Neuron (in vitro differentiated cells): Measurements from ENCODE around the gene SBK2.
A peak's percentile ranks its signal among the peaks of the same experiment; 100 is the strongest.
"Not testable (repeated sequence)": the region's sequence is repeated elsewhere in the genome, so short reads cannot be mapped to it uniquely, and the experiment has no call there.

Experiments
- H2AFZ ChIP-seq: one replicate; pipeline ENCODE4 v1.6.1; 2013; ENCODE audit warnings: low read depth, mild to moderate bottlenecking, inconsistent platforms, low read length, moderate library complexity
- H3K27me3 ChIP-seq: one replicate; pipeline ENCODE4 v1.6.1; 2013; ENCODE audit warnings: low read length; ENCODE audit not compliant: insufficient read depth
- H3K36me3 ChIP-seq: one replicate; pipeline ENCODE4 v1.6.1; 2013; ENCODE audit warnings: low read length; ENCODE audit not compliant: insufficient read depth
- H3K4me1 ChIP-seq: one replicate; pipeline ENCODE4 v1.6.1; 2013; ENCODE audit warnings: low read length; ENCODE audit not compliant: insufficient read depth
- H3K4me3 ChIP-seq: 2 replicates; pipeline ENCODE4 v1.5.1; 2013; ENCODE audit warnings: mild to moderate bottlenecking, low read length, moderate library complexity
- H3K9me3 ChIP-seq: one replicate; pipeline ENCODE4 v1.6.1; 2013; ENCODE audit warnings: low read length

SBK2 gene, protein sequence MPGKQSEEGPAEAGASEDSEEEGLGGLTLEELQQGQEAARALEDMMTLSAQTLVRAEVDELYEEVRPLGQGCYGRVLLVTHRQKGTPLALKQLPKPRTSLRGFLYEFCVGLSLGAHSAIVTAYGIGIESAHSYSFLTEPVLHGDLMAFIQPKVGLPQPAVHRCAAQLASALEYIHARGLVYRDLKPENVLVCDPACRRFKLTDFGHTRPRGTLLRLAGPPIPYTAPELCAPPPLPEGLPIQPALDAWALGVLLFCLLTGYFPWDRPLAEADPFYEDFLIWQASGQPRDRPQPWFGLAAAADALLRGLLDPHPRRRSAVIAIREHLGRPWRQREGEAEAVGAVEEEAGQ

GRCh38 chr19:55536951-55537740 lies at the start of gene SBK2:
TSS of gene SBK2 (minus strand) at chr19:55537133. CDS start at chr19:55536294, 839 bp downstream.
- no peaks in the 10 kb centered on the region for H3K27me3 ChIP-seq
- no peak within 1 kb of the TSS for H2AFZ ChIP-seq
- H3K36me3 ChIP-seq: no peaks in the 10 kb centered on the region
- no peaks in the 10 kb centered on the region for H3K9me3 ChIP-seq
- H3K4me1 ChIP-seq: no peaks in the 10 kb centered on the region
- no peak within 1 kb of the TSS for H3K4me3 ChIP-seq

DNA sequence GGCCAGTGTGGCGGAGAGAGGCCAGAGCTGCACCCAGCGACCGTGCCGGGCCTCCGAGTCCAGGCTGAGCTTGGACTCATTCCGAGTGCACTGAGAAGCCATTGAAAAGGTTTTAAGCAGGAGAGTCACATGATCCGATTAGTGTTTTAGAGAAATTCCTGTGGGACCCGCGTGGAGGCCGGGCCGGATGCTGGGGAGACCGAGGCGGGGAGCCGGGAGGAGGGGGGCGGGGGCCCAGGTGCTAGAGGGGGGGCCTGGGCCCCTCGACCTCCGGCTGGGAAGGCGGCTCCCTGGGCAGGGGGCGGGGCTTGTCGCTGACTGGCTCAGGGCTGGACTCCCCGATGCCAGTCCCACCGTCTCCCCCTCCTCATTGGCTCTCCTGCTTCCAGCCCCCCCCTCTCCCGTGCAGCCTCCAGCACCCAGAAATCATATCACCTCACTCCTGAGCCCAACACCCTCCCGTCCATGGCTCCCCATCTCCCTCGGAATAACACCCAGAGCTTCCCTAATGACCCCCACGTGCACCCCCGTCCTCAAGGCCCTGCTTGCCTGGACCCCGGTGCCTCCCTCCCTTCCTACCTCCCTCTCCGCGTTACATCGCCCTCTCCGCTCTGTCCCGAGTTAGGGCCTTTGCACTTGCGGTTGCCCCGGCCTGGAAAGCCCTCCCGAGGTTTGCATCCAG lies 48.9 kb upstream of the SBK2 start:
- H2AFZ ChIP-seq: peak overlapping the region; percentile 74
- H3K4me1 ChIP-seq: peaks cover 13% of the 10 kb centered on the region
- H3K4me3 ChIP-seq: peak overlapping the region; percentile 12

DNA sequence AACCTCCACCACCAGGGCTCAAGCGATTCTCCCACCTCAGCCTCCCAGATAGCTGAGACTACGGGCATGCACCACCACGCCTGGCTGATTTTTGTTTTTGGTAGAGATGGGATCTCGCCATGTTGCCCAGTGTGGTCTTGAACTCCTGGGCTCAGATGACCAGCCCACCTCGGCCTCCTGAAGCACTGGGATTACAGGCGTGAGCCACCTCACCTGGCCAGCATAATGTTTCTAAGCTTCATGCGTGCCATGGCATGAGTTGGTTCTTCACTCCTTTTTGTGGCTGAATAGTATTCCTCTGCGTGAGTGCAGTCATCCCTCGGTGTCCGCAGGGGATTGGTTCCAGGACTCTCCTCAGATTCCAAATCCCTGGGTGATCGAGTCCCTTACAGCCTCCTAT lies 47.9 kb upstream of the SBK2 start:
- Histone ChIP-seq H3K27me3 (no peaks in the 10 kb centered on the region), H3K4me1 (peaks cover 13% of the 10 kb centered on the region), H3K9me3 (no peaks in the 10 kb centered on the region), H2AFZ (no peak overlapping the region), H3K36me3 (no peaks in the 10 kb centered on the region), H3K4me3 (no peak overlapping the region)

More for the DNA sequence above, 48.9 kb upstream of the SBK2 start:
- H3K27me3 ChIP-seq: no peaks in the 10 kb centered on the region
- H3K36me3 ChIP-seq: no peaks in the 10 kb centered on the region
- no peaks in the 10 kb centered on the region for H3K9me3 ChIP-seq

- H3K36me3 ChIP-seq, H3K4me3 ChIP-seq, H3K9me3 ChIP-seq, H3K27me3 ChIP-seq, H2AFZ ChIP-seq: not testable (repeated sequence)
- peaks cover 16% of the 10 kb centered on the region for H3K4me1 ChIP-seq
Observed at GRCh38 chr19:55583897-55584296, 47.0 kb upstream of the SBK2 start.

GRCh38 chr19:55582284-55582683 lies 45.4 kb upstream of the SBK2 start:
- not testable (repeated sequence) for H3K27me3 ChIP-seq, H3K4me3 ChIP-seq, H2AFZ ChIP-seq, H3K9me3 ChIP-seq, H3K36me3 ChIP-seq
- peaks cover 14% of the 10 kb centered on the region for H3K4me1 ChIP-seq

- Histone ChIP-seq H3K27me3 (no peaks in the 10 kb centered on the region), H3K9me3 (no peaks in the 10 kb centered on the region), H3K4me3 (no peak overlapping the region), H3K4me1 (peaks cover 10% of the 10 kb centered on the region), H3K36me3 (peaks cover 14% of the 10 kb centered on the region), H2AFZ (no peak overlapping the region)
Observed at GRCh38 chr19:55581823-55582223, 44.9 kb upstream of the SBK2 start.

GRCh38 chr19:55581145-55581822 lies 44.4 kb upstream of the SBK2 start:
- Histone ChIP-seq H3K4me3 (peak overlapping the region; percentile 96), H3K4me1 (peaks cover 7% of the 10 kb centered on the region), H3K27me3 (no peaks in the 10 kb centered on the region), H3K9me3 (no peaks in the 10 kb centered on the region), H3K36me3 (peaks cover 17% of the 10 kb centered on the region), H2AFZ (peak overlapping the region; percentile 14)

DNA sequence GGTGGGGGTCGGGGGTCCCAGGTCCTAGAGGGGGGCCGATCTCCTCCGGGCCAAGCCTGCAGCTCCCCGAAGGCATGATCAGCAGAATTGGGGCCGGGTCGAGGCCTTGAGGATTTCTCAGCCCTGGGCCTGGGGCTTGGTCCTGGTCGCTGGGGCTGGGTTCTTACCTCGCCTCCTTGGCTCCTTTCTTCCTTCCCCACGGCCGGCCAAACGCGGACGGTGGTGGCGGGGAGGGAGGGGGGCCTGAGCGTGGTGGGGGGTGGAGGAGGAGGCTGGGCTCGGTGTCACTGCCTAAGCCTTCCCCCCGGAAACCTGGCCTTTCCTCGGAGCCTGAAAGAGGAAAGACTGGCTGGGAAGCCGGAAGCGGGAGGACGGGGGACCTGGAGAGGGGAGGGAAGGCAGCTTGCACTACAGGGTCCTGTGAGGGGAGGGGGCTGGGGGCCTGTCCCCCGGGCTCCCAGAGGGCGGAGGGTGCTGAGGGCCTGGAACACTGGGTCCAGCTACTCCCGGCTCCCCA lies 43.8 kb upstream of the SBK2 start, which contains the start of gene ZNF579:
Gene ZNF579 (minus strand): TSS at position 221 of the 517 bp plus-strand sequence. CDS start 1,209 bp downstream, outside the sequence.
- peaks cover 17% of the 10 kb centered on the region for H3K36me3 ChIP-seq
- peaks cover 3% of the 10 kb centered on the region for H3K4me1 ChIP-seq
- H3K9me3 ChIP-seq: no peaks in the 10 kb centered on the region
- no peaks in the 10 kb centered on the region for H3K27me3 ChIP-seq
- H2AFZ ChIP-seq: peak within 1 kb of the TSS; percentile 14
- peak within 1 kb of the TSS; percentile 96 for H3K4me3 ChIP-seq

DNA sequence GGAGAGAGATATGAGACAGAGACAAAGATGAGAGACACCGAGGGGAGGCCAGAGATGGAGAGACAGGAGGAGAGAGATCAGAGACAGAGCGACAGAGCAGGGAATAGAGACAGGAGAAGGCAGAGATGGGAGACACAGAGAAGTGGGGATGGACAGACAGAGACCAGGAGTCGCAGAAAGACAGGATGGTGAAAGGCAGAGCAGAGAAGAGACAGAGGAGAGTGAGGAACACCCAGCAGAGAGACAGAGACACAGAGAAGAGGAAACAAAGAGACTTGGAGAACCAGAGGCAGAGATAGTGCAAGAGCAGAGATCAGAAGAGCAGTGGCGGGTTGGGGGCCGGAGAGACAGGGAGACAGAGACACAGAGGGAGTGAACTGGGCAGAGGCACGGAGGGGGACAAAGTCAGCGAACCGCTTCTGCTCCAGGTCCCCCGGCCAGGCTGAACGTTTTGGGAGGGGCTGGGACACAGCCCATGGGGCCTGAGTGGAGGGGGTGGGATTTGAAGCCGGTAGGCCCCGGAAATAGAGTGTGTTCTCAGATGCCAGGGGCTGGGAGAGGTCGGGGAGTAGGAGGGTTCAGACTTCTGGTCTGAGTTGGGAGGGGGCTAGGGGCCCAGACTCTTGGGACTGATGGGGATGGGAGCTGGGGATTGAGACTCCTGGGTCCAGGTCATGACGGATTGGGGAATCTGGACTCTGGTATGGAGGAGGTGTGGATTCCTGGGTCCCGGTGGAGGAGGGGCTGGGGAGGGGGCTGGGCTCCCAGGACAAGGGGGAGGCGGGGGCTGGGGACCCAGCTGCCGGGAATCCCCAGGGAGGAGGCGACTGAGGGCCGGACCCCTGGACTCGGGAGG lies 43.1 kb upstream of the SBK2 start:
- Histone ChIP-seq H3K4me3 (peak overlapping the region; percentile 96), H2AFZ (no peak overlapping the region), H3K27me3 (no peaks in the 10 kb centered on the region), H3K36me3 (peaks cover 17% of the 10 kb centered on the region), H3K4me1 (peaks cover 3% of the 10 kb centered on the region), H3K9me3 (no peaks in the 10 kb centered on the region)

DNA sequence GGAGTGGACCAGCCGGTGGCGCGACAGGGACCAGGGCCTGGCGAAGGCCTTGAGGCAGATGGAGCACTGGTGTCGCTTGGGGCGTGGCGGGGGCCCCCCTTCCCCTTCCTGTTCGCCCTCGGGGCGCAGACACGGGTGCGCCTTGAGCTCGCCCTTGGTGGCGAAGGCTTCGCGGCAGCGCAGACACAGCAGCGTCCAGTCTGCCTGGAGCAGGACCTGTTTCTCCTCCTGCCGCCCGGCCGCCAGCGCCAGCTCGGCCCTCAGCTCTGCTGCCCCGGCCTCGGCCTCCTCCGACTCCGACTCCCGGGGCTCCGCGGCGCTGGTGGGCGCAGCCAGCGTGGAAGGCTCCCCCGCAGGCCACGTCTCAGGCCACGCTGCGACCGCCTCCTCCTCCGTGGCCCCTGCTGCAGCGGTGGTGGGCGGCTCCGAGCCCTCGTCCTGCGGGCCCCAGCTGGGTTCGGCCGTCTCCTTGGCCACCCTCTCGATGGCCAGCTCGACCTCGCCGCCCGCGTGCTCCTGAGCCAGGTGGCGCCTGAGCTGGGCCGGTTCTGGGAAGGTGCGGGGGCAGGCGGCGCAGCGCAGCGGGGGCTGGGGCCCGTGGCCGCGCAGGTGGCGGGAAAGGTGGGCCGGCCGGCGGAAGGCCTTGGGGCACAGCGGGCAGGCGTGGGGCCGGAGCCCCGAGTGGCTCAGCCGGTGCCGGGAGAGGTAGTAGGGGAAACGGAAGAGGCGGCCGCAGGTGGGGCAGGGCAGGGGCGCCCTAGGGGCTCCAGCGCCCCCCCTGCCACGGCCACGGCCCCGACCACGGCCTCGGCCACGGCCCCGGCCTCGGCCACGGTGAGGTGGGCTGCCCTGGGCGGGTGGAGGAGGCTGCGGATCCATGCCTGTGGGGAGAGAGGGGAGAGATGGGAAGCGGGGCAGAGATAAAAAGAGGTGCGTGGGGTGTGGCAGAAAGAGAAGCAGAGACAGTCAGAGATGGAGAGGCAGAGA lies 42.1 kb upstream of the SBK2 start:
- Histone ChIP-seq H3K4me1 (peaks cover 3% of the 10 kb centered on the region), H3K9me3 (no peaks in the 10 kb centered on the region), H2AFZ (no peak overlapping the region), H3K4me3 (peak overlapping the region; percentile 96), H3K27me3 (no peaks in the 10 kb centered on the region), H3K36me3 (peaks cover 17% of the 10 kb centered on the region)
